Brain microvascular endothelial cell (primary cell): ENCODE results near the gene TTC24.

Source experiments
- DNase-seq: peaks from one replicate; pipeline ENCODE4 v3.0.0-alpha.2; 2020
- H3K27ac ChIP-seq: fragments of 250-450 bp; sonication (Bioruptor Pico); 2 replicates; pipeline ENCODE4 v1.5.1; 2020; ENCODE audit warnings: mild to moderate bottlenecking, moderate library complexity
- H3K27me3 ChIP-seq: fragments of 250-450 bp; sonication (Bioruptor Pico); replicated peaks from 2 replicates; pipeline ENCODE4 v1.5.1; 2020; ENCODE audit warnings: mild to moderate bottlenecking
- H3K36me3 ChIP-seq: fragments of 250-450 bp; sonication (Bioruptor Pico); replicated peaks from 2 replicates; pipeline ENCODE4 v1.5.1; 2020; ENCODE audit warnings: mild to moderate bottlenecking
- H3K4me3 ChIP-seq: 2 replicates; pipeline ENCODE4 v1.5.1; 2011; ENCODE audit warnings: low read depth, mild to moderate bottlenecking, control low read depth, low read length, moderate library complexity
- CTCF ChIP-seq: IDR thresholded peaks from 2 replicates; pipeline ENCODE4 v1.5.1; 2011; ENCODE audit warnings: low read depth, mild to moderate bottlenecking, moderate library complexity, low read length, control low read depth, inconsistent platforms; ENCODE audit errors: missing control alignments
- in situ Hi-C: cut with HindIII; loops from 2 replicates; pipeline ENCODE4 v1.10.0; 2017; ENCODE audit warnings: low sequenced_read_pairs, low pct_ligation_motif_present

TTC24 gene

GRCh38 chr1:156537027-156537426, 42.5 kb upstream of the TTC24 start:
- TF ChIP-seq CTCF, result no peak
- DNase-seq, result no peak
- Histone ChIP-seq H3K27me3 (no peaks in the 10 kb centered on the region), H3K36me3 (no peaks in the 10 kb centered on the region), H3K4me3 (no peak overlapping the region), H3K27ac (no peak overlapping the region)
- in situ Hi-C loops, result no loop called here

GRCh38 chr1:156538711-156539440, 40.6 kb upstream of the TTC24 start:
- Histone ChIP-seq H3K36me3 (no peaks in the 10 kb centered on the region), H3K27ac (no peak overlapping the region), H3K4me3 (no peak overlapping the region), H3K27me3 (no peaks in the 10 kb centered on the region)
- no peak for TF ChIP-seq CTCF
- in situ Hi-C loops, result no loop called here
- DNase-seq, result no peak

GRCh38 chr1:156539818-156540355, 39.6 kb upstream of the TTC24 start:
- TF ChIP-seq CTCF, result no peak
- Histone ChIP-seq H3K36me3 (no peaks in the 10 kb centered on the region), H3K27ac (no peak overlapping the region), H3K27me3 (no peaks in the 10 kb centered on the region), H3K4me3 (no peak overlapping the region)
- in situ Hi-C loops, result no loop called here
- no peak for DNase-seq

GRCh38 chr1:156540955-156541354, 38.6 kb upstream of the TTC24 start:
- TF ChIP-seq CTCF, result no peak
- in situ Hi-C loops, result no loop called here
- H3K36me3 ChIP-seq, result no peaks in the 10 kb centered on the region
- no peak overlapping the region for H3K27ac ChIP-seq
- no peaks in the 10 kb centered on the region for H3K27me3 ChIP-seq
- DNase-seq, result no peak
- no peak overlapping the region for H3K4me3 ChIP-seq

GRCh38 chr1:156543066-156543465, 36.5 kb upstream of the TTC24 start:
- no peak for TF ChIP-seq CTCF
- Histone ChIP-seq H3K27ac (no peak overlapping the region), H3K4me3 (no peak overlapping the region), H3K36me3 (peaks cover 2% of the 10 kb centered on the region), H3K27me3 (no peaks in the 10 kb centered on the region)
- in situ Hi-C loops, result no loop called here
- DNase-seq, result no peak

- no peak for DNase-seq
- in situ Hi-C loops, result no loop called here
- H3K36me3 ChIP-seq, result peaks cover 2% of the 10 kb centered on the region
Observed at GRCh38 chr1:156544592-156545102, 34.9 kb upstream of the TTC24 start.

More at GRCh38 chr1:156544592-156545102, 34.9 kb upstream of the TTC24 start:
- H3K27me3 ChIP-seq, result no peaks in the 10 kb centered on the region
- no peak for TF ChIP-seq CTCF
- no peak overlapping the region for H3K4me3 ChIP-seq
- H3K27ac ChIP-seq, result no peak overlapping the region
